NCI-H1694 (cell line): ENCODE results near the gene DRICH1.
"Not testable (repeated sequence)": the region's sequence is repeated elsewhere in the genome, so short reads cannot be mapped to it uniquely, and the experiment has no call there.

Experiments used
- DNase-seq: peaks from one replicate; lab custom pipeline; 2025; lab: John Stamatoyannopoulos, UW

Gene DRICH1

GRCh38 chr22:23598805-23599518 lies 33.2 kb downstream of the DRICH1 start:
- no peak for DNase-seq

- not testable (repeated sequence) for DNase-seq
These were observed 34.4 kb downstream of the DRICH1 start for GRCh38 chr22:23597576-23598268.

GRCh38 chr22:23595904-23596303 lies 36.2 kb downstream of the DRICH1 start:
- not testable (repeated sequence) for DNase-seq

- no peak for DNase-seq
These were observed 40.3 kb downstream of the DRICH1 start for GRCh38 chr22:23591846-23592245.

- peak; percentile 37 for DNase-seq
These were observed 40.8 kb downstream of the DRICH1 start for GRCh38 chr22:23591201-23591791.

GRCh38 chr22:23583836-23584235 lies 48.3 kb downstream of the DRICH1 start:
- no peak for DNase-seq

GRCh38 chr22:23583153-23583552 lies 49.0 kb downstream of the DRICH1 start:
- DNase-seq, result no peak

GRCh38 chr22:23581260-23581650 lies 50.9 kb downstream of the DRICH1 start:
- no peak for DNase-seq

GRCh38 chr22:23580576-23581259 lies 51.4 kb downstream of the DRICH1 start:
- no peak for DNase-seq

GRCh38 chr22:23579870-23580575 lies 52.1 kb downstream of the DRICH1 start, which contains the start of gene IGLL1:
Gene IGLL1, minus strand, starts transcription at chr22:23580290. Its CDS starts 100 bp downstream, at chr22:23580190.
- DNase-seq, result no peak

GRCh38 chr22:23579280-23579679 lies 52.8 kb downstream of the DRICH1 start:
- DNase-seq, result no peak

- DNase-seq, result no peak
These were observed 53.8 kb downstream of the DRICH1 start for GRCh38 chr22:23578306-23578705.

- no peak for DNase-seq
These were observed 55.4 kb downstream of the DRICH1 start for GRCh38 chr22:23576681-23577080.

GRCh38 chr22:23575601-23576000 lies 56.5 kb downstream of the DRICH1 start:
- no peak for DNase-seq

- no peak for DNase-seq
These were observed 57.2 kb downstream of the DRICH1 start for GRCh38 chr22:23574877-23575276.

- no peak for DNase-seq
These were observed 57.7 kb downstream of the DRICH1 start for GRCh38 chr22:23574371-23574811.

GRCh38 chr22:23573701-23574235 lies 58.4 kb downstream of the DRICH1 start:
- not testable (repeated sequence) for DNase-seq

GRCh38 chr22:23573106-23573505 lies 59.0 kb downstream of the DRICH1 start:
- not testable (repeated sequence) for DNase-seq

- no peak for DNase-seq
These were observed 60.6 kb downstream of the DRICH1 start for GRCh38 chr22:23571486-23571885.

GRCh38 chr22:23570681-23571080 lies 61.4 kb downstream of the DRICH1 start:
- DNase-seq, result no peak

- DNase-seq, result no peak
These were observed 62.4 kb downstream of the DRICH1 start for GRCh38 chr22:23569716-23570115.
